Measurements from ENCODE around the gene SHROOM2.

DNA sequence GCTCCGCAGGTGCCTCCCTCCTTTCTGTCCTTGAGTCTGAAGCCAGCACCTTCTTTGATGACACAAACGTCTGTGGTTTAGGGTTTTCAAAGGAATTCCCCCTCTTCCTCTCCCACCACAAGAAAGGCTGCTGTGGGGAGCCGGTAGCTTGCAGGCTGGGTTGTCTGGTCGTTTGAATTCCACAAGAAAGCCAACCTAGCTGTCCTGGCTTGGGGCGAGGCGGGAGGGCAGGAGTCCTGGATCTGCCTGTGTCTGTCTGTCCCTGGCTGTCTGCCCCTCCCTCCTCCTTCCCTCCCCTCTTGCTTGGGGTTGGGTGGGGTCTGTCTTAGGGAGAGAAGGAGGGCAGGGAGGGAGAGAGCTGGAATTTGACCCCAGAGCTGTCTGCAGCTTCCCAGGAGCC, 56.3 kb downstream of the SHROOM2 start:
- TF ChIP-seq ZNF274 (IDR thresholded peaks at IDR 0.05; ENCODE audit: low read depth, low read length) (no peak), RAD21 (IDR thresholded peaks at IDR 0.05; ENCODE audit: low read depth) (no peak), EZH2 (IDR thresholded peaks at IDR 0.05) (no peak), SIN3A (IDR thresholded peaks at IDR 0.05; ENCODE audit: low read depth) (no peak), JUND (IDR thresholded peaks at IDR 0.05) (no peak), EZH2phosphoT487 (IDR thresholded peaks at IDR 0.05; ENCODE audit: borderline replicate concordance) (no peak), YY1 (IDR thresholded peaks at IDR 0.05; ENCODE audit: extremely low read depth, insufficient replicate concordance, low read depth, low read length) (no peak), POLR2A (IDR thresholded peaks at IDR 0.05; ENCODE audit: borderline replicate concordance, extremely low read depth, insufficient read depth, insufficient read length) (no peak), ZFX (IDR thresholded peaks at IDR 0.05) (no peak)
- TF ChIP-seq, protein P1, sequence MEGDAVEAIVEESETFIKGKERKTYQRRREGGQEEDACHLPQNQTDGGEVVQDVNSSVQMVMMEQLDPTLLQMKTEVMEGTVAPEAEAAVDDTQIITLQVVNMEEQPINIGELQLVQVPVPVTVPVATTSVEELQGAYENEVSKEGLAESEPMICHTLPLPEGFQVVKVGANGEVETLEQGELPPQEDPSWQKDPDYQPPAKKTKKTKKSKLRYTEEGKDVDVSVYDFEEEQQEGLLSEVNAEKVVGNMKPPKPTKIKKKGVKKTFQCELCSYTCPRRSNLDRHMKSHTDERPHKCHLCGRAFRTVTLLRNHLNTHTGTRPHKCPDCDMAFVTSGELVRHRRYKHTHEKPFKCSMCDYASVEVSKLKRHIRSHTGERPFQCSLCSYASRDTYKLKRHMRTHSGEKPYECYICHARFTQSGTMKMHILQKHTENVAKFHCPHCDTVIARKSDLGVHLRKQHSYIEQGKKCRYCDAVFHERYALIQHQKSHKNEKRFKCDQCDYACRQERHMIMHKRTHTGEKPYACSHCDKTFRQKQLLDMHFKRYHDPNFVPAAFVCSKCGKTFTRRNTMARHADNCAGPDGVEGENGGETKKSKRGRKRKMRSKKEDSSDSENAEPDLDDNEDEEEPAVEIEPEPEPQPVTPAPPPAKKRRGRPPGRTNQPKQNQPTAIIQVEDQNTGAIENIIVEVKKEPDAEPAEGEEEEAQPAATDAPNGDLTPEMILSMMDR (IDR thresholded peaks at IDR 0.05 in 2 of 3, conservative IDR thresholded peaks at IDR 0.05 in 1 of 3; ENCODE audit: borderline replicate concordance in 1 of 3, insufficient read depth in 1 of 3, low read depth in 2 of 3, low read length in 2 of 3) = no peak

Measured in HCT116 (cell line).